ENCODE measurements around the gene SPOCK1.
"Not testable (repeated sequence)": the region's sequence is repeated elsewhere in the genome, so short reads cannot be mapped to it uniquely, and the experiment has no call there.

SPOCK1 gene

GRCh38 chr5:136985785-136986475, 513.2 kb downstream of the SPOCK1 start:
- DNase-seq = no peak

- no peak for DNase-seq
Measured at GRCh38 chr5:136984772-136985446, 514.2 kb downstream of the SPOCK1 start.

GRCh38 chr5:136981936-136982335, 517.2 kb downstream of the SPOCK1 start:
- DNase-seq = no peak

GRCh38 chr5:136979131-136979530, 520.0 kb downstream of the SPOCK1 start:
- DNase-seq = no peak

- DNase-seq = no peak
Measured at GRCh38 chr5:136963504-136963903, 535.6 kb downstream of the SPOCK1 start.

GRCh38 chr5:136957428-136957827, 541.7 kb downstream of the SPOCK1 start:
- no peak for DNase-seq

- DNase-seq = not testable (repeated sequence)
Measured at GRCh38 chr5:136954142-136954541, 545.0 kb downstream of the SPOCK1 start.

- not testable (repeated sequence) for DNase-seq
Measured at GRCh38 chr5:136953346-136954069, 545.6 kb downstream of the SPOCK1 start.

- DNase-seq = no peak
Measured at GRCh38 chr5:136927571-136927970, 571.6 kb downstream of the SPOCK1 start.

GRCh38 chr5:136926073-136926472, 573.1 kb downstream of the SPOCK1 start:
- DNase-seq = no peak

Data from NCI-H510A treated with DMSO at 0.1 percent for 48 hours (cell line).